PC-9 (cell line): Measurements from ENCODE around the gene ATP1A4.

Experiments used
- EZH2 ChIP-seq: fragments of 200-600 bp; sonication (generic); IDR thresholded peaks from 2 replicates; pipeline ENCODE4 v1.8.0; 2017; ENCODE audit warnings: antibody characterized with exemption, low read depth
- TF ChIP-seq, protein P1 (sequence below): fragments of 200-600 bp; sonication (generic); conservative IDR thresholded peaks from 2 replicates; pipeline ENCODE4 v1.6.1; 2017; ENCODE audit warnings: mixed run types, antibody characterized with exemption, mild to moderate bottlenecking, moderate library complexity

- TF ChIP-seq EZH2: no peak
- TF ChIP-seq, protein P1, sequence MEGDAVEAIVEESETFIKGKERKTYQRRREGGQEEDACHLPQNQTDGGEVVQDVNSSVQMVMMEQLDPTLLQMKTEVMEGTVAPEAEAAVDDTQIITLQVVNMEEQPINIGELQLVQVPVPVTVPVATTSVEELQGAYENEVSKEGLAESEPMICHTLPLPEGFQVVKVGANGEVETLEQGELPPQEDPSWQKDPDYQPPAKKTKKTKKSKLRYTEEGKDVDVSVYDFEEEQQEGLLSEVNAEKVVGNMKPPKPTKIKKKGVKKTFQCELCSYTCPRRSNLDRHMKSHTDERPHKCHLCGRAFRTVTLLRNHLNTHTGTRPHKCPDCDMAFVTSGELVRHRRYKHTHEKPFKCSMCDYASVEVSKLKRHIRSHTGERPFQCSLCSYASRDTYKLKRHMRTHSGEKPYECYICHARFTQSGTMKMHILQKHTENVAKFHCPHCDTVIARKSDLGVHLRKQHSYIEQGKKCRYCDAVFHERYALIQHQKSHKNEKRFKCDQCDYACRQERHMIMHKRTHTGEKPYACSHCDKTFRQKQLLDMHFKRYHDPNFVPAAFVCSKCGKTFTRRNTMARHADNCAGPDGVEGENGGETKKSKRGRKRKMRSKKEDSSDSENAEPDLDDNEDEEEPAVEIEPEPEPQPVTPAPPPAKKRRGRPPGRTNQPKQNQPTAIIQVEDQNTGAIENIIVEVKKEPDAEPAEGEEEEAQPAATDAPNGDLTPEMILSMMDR: no peak
These were observed 20.0 kb downstream of the ATP1A4 start for GRCh38 chr1:160171354-160171753.
